ENCODE data around the gene OR4F6.
"Not testable (repeated sequence)": the region's sequence is repeated elsewhere in the genome, so short reads cannot be mapped to it uniquely, and the experiment has no call there.

OR4F6 gene, protein sequence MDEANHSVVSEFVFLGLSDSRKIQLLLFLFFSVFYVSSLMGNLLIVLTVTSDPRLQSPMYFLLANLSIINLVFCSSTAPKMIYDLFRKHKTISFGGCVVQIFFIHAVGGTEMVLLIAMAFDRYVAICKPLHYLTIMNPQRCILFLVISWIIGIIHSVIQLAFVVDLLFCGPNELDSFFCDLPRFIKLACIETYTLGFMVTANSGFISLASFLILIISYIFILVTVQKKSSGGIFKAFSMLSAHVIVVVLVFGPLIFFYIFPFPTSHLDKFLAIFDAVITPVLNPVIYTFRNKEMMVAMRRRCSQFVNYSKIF

GRCh38 chr15:101803209-101803608 lies at the start of gene OR4F6:
OR4F6 (plus strand) TSS chr15:101803509; CDS start chr15:101805720, 2,211 bp downstream.
- no peak for DNase-seq (ENCODE audit: low read depth in 4 of 4, low spot score in 1 of 4)

DNA sequence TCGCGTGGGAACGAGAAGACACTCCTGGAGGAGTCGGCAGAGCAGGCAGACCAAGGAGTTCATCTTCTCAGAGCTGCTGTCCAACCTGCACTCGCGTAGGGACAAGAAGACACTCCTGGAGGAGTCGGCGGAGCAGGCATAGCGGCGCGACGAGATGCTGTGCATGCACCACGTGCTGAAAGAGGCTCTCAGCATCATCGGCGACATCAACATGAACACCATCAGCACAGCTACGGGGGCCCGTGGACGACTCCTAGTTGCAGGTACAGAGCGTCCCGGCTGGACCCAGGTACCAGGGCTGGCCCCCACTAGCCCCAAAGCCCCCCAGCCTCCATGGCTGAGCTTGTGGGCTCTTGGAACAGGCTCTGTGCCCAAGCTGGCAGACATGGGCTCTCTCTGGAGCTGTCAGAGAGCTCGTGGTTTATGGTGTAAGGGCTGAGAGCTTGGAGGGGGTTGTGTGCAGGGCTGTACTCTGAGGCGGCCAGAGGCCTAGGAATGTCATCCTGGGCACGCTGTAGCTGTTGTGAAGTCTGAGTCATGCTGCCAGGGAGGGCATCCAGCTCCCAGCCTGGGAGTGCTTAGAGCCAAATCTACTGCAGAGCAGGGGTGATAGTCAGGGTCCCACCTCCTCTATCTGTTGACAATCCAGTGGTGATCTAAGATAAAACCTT lies 38.5 kb upstream of the OR4F6 start:
- DNase-seq (ENCODE audit: low read depth in 4 of 4, low spot score in 1 of 4): not testable (repeated sequence)

DNA sequence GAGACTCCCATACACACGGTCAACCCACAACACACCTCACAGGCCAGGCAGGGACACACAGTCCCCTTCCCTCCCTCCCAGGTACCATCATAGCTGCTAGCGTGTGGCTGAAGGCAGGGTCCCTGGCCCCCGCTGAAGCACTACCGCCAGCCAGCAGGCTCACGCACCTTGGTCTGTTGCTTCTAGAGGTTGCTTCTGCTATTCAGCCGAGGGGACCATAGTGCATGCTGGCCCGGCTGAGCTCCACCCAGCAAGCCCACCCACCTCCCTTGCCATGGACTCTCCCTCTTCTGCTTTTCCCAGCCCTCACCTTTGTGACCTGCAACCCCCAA lies 38.0 kb upstream of the OR4F6 start:
- not testable (repeated sequence) for DNase-seq (ENCODE audit: low read depth in 4 of 4, low spot score in 1 of 4)

GRCh38 chr15:101765772-101766456 lies 37.4 kb upstream of the OR4F6 start:
- no peak for DNase-seq (ENCODE audit: low read depth in 4 of 4, low spot score in 1 of 4)

- DNase-seq (ENCODE audit: low read depth in 4 of 4, low spot score in 1 of 4): not testable (repeated sequence)
These were observed 36.1 kb upstream of the OR4F6 start for GRCh38 chr15:101767083-101767640.

GRCh38 chr15:101772921-101773320 lies 30.4 kb upstream of the OR4F6 start:
- no peak for DNase-seq (ENCODE audit: low read depth in 4 of 4, low spot score in 1 of 4)

DNA sequence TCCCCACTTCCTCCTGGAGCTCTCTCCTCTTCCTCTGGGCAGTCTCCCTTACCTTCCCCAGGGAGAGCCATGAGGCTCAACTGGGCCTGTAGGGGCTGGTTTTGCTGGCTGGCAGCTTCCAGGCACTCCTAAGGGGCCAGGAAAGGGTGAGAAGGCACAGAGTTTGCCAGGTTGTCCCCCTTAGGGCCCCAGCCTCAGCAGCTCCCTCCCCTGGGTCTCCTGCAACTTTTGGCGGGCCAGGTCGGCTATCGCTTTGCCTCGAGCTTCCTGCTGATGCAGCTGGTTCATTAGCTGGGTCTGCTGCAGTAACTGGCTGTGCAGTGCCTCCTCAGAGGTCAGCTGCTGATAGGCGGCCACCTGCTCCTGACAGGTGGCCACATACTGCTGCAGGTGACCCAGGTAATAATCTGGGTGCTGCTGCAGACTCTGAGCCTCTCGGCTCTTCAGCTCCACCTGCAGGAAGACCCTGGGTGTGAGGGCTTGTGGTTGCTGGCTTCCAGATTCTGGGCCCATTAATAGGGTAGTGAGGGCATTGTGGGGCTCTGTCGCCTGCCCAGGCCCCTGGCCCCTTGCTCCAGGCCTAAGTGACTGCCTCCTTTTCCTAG lies 29.7 kb upstream of the OR4F6 start:
- no peak for DNase-seq (ENCODE audit: low read depth in 4 of 4, low spot score in 1 of 4)

DNA sequence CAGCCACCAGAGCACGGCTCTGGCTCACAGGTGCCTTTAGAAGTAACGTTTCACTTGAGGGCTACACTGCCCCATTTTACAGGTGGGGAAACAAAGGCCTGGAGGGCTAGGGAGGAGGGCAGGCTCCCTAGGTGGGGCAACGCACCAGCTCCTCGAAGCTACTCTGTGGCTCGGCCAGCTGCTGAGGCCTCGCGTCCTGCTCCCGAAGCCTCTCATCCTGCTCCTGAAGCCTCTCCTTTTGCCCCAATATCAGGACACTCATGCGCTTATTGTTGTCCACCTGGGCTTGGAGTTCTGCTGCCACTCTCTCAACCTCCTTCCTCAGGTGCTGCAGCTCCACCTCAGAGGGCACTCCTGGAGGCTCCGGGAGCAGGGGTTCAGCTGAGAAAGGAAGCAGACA lies 28.2 kb upstream of the OR4F6 start:
- no peak for DNase-seq (ENCODE audit: low read depth in 4 of 4, low spot score in 1 of 4)

DNA sequence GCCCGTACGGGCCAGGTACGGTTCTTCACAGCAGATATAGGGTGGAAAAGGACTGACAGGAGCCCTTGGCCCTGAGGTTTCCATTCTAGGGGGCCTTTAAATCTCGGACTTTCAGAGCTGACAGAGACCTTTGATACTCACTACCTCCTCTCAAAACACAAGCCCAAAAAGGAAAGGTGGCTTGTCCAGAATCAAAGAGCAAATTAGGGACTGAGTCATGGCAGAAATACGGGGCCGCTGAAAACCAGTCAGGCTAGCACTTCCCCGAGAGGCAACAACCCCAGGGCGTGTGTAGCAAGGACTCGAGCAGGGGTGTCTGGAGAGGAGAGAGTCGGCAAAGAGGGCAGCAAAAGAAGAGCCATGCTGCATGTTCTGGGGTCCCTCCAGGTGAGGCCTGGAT lies 24.7 kb upstream of the OR4F6 start:
- DNase-seq (ENCODE audit: low read depth in 4 of 4, low spot score in 1 of 4): not testable (repeated sequence)

- DNase-seq (ENCODE audit: low read depth in 4 of 4, low spot score in 1 of 4): not testable (repeated sequence)
These were observed 23.1 kb upstream of the OR4F6 start for GRCh38 chr15:101780225-101780624.

GRCh38 chr15:101781928-101782327 lies 21.4 kb upstream of the OR4F6 start:
- DNase-seq (ENCODE audit: low read depth in 4 of 4, low spot score in 1 of 4): no peak

DNA sequence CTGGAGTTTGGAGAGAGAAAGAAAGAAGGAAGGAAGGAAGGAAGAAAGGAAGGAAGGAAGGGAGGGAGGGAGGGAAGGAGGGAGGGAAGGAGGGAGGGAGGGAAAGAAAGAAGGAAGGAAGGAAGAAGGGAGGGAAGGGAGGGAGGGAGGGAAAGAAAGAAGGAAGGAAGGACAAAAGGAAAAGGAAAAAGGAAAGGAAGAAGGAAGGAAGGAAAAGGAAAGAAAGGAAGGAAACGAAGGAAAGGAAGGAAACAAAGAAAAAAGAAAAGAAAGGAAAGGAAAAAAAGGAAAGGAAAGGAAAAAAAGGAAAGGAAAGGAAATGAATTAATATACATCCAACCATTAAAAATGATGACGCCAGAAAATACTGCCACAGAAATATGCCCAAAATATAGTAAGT lies 18.7 kb upstream of the OR4F6 start:
- no peak for DNase-seq (ENCODE audit: low read depth in 4 of 4, low spot score in 1 of 4)

GRCh38 chr15:101786422-101786821 lies 16.9 kb upstream of the OR4F6 start:
- not testable (repeated sequence) for DNase-seq (ENCODE audit: low read depth in 4 of 4, low spot score in 1 of 4)

- not testable (repeated sequence) for DNase-seq (ENCODE audit: low read depth in 4 of 4, low spot score in 1 of 4)
These were observed 15.3 kb upstream of the OR4F6 start for GRCh38 chr15:101788001-101788400.

GRCh38 chr15:101788503-101789269 lies 14.6 kb upstream of the OR4F6 start:
- DNase-seq (ENCODE audit: low read depth in 4 of 4, low spot score in 1 of 4): not testable (repeated sequence)

DNA sequence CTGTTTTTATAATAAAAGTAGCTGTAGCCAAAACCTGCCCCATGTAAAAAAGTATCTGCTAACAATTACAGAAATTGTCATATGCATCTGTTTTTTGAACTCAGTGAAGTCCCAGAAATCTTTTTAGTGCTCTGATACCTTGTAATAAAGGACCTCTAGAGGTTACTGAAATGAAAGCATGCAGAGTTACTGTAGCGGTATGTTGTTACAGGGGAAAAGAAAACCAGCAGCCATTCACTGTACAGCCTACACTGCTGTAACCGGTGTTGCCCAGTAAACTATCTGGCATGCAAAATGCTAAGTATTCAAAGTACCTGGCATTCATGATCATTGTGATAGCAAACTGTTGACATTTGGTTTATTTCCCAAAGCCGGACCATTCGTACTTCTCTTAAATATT lies 12.6 kb upstream of the OR4F6 start:
- DNase-seq (ENCODE audit: low read depth in 4 of 4, low spot score in 1 of 4): not testable (repeated sequence)

DNA sequence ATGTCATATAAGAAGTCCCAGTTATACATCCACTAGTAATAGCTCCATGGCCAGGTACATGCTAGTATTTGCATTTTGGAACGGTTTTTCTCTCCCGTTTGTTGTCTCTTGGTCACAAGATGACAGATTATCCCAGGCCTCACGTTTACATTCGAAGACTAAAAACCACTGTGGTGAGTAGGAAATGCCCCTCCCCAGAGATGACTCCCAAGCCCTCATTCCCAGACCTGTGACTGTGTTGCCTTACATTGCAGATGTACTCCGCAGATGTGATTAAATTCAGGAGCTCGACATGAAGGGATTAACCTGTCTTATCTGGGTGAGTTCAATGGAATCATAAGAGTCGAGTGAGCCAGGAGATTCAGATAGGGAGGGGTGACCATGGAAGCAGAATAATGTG lies 9.3 kb upstream of the OR4F6 start:
- not testable (repeated sequence) for DNase-seq (ENCODE audit: low read depth in 4 of 4, low spot score in 1 of 4)

GRCh38 chr15:101795455-101795854 lies 7.9 kb upstream of the OR4F6 start:
- DNase-seq (ENCODE audit: low read depth in 4 of 4, low spot score in 1 of 4): no peak

DNA sequence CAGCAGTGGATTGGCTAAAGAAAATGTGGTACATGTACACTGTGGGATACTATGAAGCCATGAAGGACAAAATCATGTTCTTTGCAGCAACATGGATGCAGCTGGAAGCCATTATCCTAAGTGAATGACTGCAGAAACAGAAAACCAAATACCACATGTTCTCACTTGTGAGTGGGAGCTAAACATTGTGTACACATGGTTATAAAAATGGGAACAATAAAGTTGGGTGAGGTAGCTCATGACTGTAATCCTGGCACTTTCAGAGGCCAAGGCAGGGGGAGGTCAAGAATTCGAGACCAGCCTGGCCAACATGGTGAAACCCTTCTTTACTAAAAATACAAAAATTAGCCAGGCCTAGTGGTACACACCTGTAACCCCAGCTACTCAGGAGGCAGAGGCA lies 3.6 kb upstream of the OR4F6 start:
- DNase-seq (ENCODE audit: low read depth in 4 of 4, low spot score in 1 of 4): no peak

GRCh38 chr15:101801048-101801447 lies 2.3 kb upstream of the OR4F6 start:
- DNase-seq (ENCODE audit: low read depth in 4 of 4, low spot score in 1 of 4): no peak

DNA sequence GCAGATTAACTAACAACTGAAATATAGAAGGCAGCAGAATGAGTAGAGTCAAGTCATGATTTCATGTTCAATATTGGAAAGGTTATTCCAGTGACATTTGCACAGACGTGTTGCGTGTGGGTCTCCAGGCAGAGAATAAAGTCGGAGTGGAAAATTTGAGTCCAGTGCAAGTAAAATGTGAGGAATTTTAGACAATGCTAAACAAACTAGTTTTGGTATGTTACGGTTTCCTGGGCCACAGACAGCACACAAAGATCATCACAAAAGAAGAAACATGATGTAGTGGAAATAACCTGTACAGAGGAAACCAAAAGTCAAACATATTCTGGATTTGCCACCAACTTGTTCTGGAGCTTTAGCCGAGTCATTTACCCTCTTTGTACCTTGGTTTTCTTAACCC lies 367 bp downstream of the OR4F6 start:
- no peak for DNase-seq (ENCODE audit: low read depth in 4 of 4, low spot score in 1 of 4)
